Upper lobe of left lung (tissue), 6 donors: ENCODE results near the gene TRPC3. TPM values are rescaled to one million over a fixed set of nuclear protein-coding genes. Genes with fewer than 3 reads are reported as not detected.
"Not testable (repeated sequence)": the region's sequence is repeated elsewhere in the genome, so short reads cannot be mapped to it uniquely, and the experiment has no call there.

Experiments
- ATAC-seq, 2 donors: fragments of 200-7000 bp; cut with Tn5 transposase; one replicate each; pipeline ENCODE4 v1.9.1; 2022; ENCODE audit warnings: mild to moderate bottlenecking in 2 of 2, moderate library complexity in 2 of 2; ENCODE audit not compliant: low FRiP score in 2 of 2
- DNase-seq, 2 donors: peaks; one replicate each; pipeline ENCODE4 v3.0.0-alpha.2; 2019 to 2020
- H3K27ac ChIP-seq, 4 donors: fragments of 200-600 bp; sonication (generic); one replicate each; pipeline ENCODE4 v1.5.1; 2016 to 2019
- H3K27me3 ChIP-seq, 4 donors: fragments of 200-600 bp; sonication (generic); one replicate each; pipeline ENCODE4 v1.5.1; 2017 to 2019
- H3K36me3 ChIP-seq, 4 donors: fragments of 200-600 bp; sonication (generic); one replicate each; pipeline ENCODE4 v1.5.1; 2016 to 2019
- H3K4me1 ChIP-seq, 4 donors: fragments of 200-600 bp; sonication (generic); one replicate each; pipeline ENCODE4 v1.5.1; 2018 to 2019
- H3K4me3 ChIP-seq, 4 donors: fragments of 200-600 bp; sonication (generic); one replicate each; pipeline ENCODE4 v1.5.1; 2017 to 2019; ENCODE audit warnings: mild to moderate bottlenecking in 2 of 4, moderate library complexity in 1 of 4
- H3K9me3 ChIP-seq, 4 donors: fragments of 200-600 bp; sonication (generic); one replicate each; pipeline ENCODE4 v1.5.1; 2018 to 2019
- EP300 ChIP-seq, 4 donors: sonication (generic); formaldehyde crosslinking; IDR thresholded peaks; one replicate each; pipeline ENCODE4 v1.5.1; 2017; ENCODE audit warnings: antibody characterized with exemption in 4 of 4, control low read depth in 2 of 4
- POLR2A ChIP-seq, 4 donors: fragments of 450-650 bp; IDR thresholded peaks; one replicate each; pipeline ENCODE4 v1.5.1; 2016 to 2017; ENCODE audit warnings: antibody characterized with exemption in 4 of 4, mild to moderate bottlenecking in 2 of 4
- POLR2AphosphoS5 ChIP-seq, 2 donors: sonication (generic); formaldehyde crosslinking; IDR thresholded peaks; one replicate each; pipeline ENCODE4 v1.5.1; 2017; ENCODE audit warnings: antibody characterized with exemption in 2 of 2
- WGBS, 2 donors: methylation state at CpG; one replicate each; pipeline ENCODE4 v1.1.5; 2017 to 2018; 5-methylcytosine and 5-hydroxymethylcytosine counted together
- total RNA-seq, 6 donors: library from RNA; depleted of rRNA in 4 of 6; stranded (reverse); fragments of >200 nt in 4 of 6; gene quantifications; one replicate each; pipeline versions ENCODE4 v1.1.0 to v1.2.1, GENCODE V29; 2016 to 2021
- TF ChIP-seq, protein P1 (sequence below), 6 experiments: fragments of 450-650 bp in 4 of 6; fragments of 200-600 bp in 2 of 6; sonication (generic) in 2 of 6; IDR thresholded peaks; one replicate each; pipeline ENCODE4 v1.5.1; 2016 to 2019; ENCODE audit warnings: antibody characterized with exemption in 6 of 6
- donor health status: DM: no; HTN: no; CAD: no; lungs with moderate emphysema.
- donor health status: DM: no; HTN: yes; CAD: no; lungs with severe emphysema.

The TRPC3 gene
- total RNA-seq, 6 donors from 2014 or later: 0.77 to 9.4 (median 1.4) TPM

DNA sequence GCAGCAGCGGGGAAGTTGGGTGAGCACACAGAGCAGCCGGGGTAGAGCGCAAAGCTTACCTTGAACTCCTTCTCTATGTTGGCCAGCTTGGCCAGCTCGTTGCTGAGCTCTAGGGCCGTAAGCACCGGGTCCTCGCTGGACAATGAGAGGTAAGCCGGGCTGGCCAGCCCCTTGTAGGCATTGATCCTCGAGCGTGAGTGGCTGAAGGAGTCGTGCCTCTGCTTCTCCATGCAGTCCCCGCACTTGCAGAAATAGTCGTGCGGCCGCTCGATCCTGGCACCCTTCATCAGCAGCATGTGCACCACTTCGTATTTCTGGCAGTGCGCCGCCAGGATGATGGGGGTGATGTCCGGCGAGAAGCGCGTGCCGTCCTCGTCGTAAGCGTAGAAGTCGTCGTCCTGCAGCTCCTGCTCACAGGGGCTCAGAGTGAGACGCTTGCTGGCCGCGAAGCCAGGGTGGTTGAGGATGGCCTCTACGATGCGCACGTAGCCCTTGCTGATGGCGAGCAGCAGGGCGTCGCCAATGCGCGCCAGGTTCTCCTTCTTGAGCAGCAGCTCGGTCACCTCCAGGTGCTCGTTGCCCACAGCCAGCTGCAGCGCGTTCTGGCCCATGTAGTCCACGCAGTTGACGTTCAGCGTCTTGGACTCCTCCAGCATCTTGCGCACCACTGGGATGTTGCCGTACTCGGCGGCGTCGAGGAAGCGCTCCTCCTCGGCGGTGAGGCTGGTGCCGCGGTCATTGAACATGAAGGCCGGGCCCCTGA lies 19.5 kb downstream of the TRPC3 start:
- peak in 1 of 2 donors; percentile 68 for DNase-seq

DNA sequence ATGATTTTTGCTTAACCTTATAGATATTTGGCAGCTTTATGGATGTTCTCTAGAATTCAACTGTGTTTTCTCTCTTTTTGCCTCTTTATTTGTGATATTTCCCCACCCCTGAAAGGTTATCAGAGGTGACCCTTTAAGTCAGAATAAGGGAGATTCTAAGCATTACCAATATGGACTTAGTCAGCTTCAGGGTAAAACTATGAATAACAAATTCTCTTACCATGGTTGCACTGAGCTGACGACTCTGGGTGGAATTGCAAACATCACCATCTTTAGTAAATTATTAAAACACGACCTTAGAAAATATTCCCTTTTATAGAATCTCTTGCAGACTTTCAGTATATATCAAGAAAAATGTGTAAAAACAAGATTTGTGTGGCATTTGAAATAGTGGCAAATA lies 21.6 kb downstream of the TRPC3 start:
- Histone ChIP-seq H3K36me3 (no peaks in the 10 kb centered on the region), H3K27ac (no peak overlapping the region), H3K27me3 (no peaks in the 10 kb centered on the region), H3K9me3 (no peaks in the 10 kb centered on the region), H3K4me1 (no peaks in the 10 kb centered on the region), H3K4me3 (no peak overlapping the region)
- no peak for ATAC-seq
- WGBS, 2 donors: 61 to 80% methylated on average over 2 of the region's 2 CpGs
- no peak for TF ChIP-seq POLR2AphosphoS5 (IDR thresholded peaks at IDR 0.05)
- no peak for TF ChIP-seq EP300 (IDR thresholded peaks at IDR 0.05)
- TF ChIP-seq, protein P1, sequence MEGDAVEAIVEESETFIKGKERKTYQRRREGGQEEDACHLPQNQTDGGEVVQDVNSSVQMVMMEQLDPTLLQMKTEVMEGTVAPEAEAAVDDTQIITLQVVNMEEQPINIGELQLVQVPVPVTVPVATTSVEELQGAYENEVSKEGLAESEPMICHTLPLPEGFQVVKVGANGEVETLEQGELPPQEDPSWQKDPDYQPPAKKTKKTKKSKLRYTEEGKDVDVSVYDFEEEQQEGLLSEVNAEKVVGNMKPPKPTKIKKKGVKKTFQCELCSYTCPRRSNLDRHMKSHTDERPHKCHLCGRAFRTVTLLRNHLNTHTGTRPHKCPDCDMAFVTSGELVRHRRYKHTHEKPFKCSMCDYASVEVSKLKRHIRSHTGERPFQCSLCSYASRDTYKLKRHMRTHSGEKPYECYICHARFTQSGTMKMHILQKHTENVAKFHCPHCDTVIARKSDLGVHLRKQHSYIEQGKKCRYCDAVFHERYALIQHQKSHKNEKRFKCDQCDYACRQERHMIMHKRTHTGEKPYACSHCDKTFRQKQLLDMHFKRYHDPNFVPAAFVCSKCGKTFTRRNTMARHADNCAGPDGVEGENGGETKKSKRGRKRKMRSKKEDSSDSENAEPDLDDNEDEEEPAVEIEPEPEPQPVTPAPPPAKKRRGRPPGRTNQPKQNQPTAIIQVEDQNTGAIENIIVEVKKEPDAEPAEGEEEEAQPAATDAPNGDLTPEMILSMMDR (IDR thresholded peaks at IDR 0.05): no peak
- DNase-seq: no peak

More for the DNA sequence above, 19.5 kb downstream of the TRPC3 start:
- H3K4me3 ChIP-seq: no peak overlapping the region
- TF ChIP-seq POLR2AphosphoS5 (IDR thresholded peaks at IDR 0.05) (no peak), POLR2A (IDR thresholded peaks at IDR 0.05) (no peak), EP300 (IDR thresholded peaks at IDR 0.05) (no peak)
- TF ChIP-seq, protein P1 (IDR thresholded peaks at IDR 0.05): no peak
- no peak for ATAC-seq
- 78 to 90% methylated on average over 31 to 55 of the region's 59 CpGs for WGBS, 2 donors
- no peak overlapping the region for H3K27ac ChIP-seq
- no peaks in the 10 kb centered on the region for H3K36me3 ChIP-seq
- no peaks in the 10 kb centered on the region for H3K27me3 ChIP-seq
- H3K4me1 ChIP-seq: no peaks in the 10 kb centered on the region
- no peaks in the 10 kb centered on the region for H3K9me3 ChIP-seq

- Histone ChIP-seq H3K27me3 (no peaks in the 10 kb centered on the region), H3K36me3 (no peaks in the 10 kb centered on the region), H3K27ac (no peak overlapping the region), H3K9me3 (no peaks in the 10 kb centered on the region), H3K4me3 (no peak overlapping the region), H3K4me1 (no peaks in the 10 kb centered on the region)
- 85 to 92% methylated on average over 1 of the region's 1 CpG for WGBS, 2 donors
- TF ChIP-seq EP300 (IDR thresholded peaks at IDR 0.05) (no peak), POLR2AphosphoS5 (IDR thresholded peaks at IDR 0.05) (no peak), POLR2A (IDR thresholded peaks at IDR 0.05) (no peak)
- TF ChIP-seq, protein P1 (IDR thresholded peaks at IDR 0.05): no peak
- DNase-seq (no peak), ATAC-seq (no peak)
Measured at GRCh38 chr4:121927948-121928347, 23.9 kb downstream of the TRPC3 start.

DNA sequence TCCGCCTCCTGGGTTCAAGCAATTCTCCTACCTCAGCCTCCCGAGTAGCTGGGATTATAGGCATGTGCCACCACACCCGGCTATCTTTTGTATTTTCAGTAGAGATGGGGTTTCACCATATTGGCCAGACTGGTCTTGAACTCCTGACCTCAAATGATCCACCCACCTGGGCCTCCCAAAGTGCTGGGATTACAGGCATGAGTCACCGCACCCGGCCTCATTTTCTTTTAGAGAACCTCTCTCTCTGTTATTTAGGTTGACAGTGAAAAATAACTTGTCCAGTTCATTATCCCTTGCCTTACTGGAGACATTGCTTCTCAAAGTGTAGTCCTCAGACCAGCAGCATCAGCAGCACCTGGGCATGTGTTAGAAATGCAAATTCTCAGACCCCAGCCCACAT lies 25.4 kb downstream of the TRPC3 start:
- not testable (repeated sequence) for H3K27ac ChIP-seq, H3K36me3 ChIP-seq, H3K4me1 ChIP-seq, DNase-seq, H3K4me3 ChIP-seq, H3K9me3 ChIP-seq, ATAC-seq, H3K27me3 ChIP-seq
- WGBS, 2 donors: 97 to 99% methylated on average over 4 to 5 of the region's 5 CpGs

DNA sequence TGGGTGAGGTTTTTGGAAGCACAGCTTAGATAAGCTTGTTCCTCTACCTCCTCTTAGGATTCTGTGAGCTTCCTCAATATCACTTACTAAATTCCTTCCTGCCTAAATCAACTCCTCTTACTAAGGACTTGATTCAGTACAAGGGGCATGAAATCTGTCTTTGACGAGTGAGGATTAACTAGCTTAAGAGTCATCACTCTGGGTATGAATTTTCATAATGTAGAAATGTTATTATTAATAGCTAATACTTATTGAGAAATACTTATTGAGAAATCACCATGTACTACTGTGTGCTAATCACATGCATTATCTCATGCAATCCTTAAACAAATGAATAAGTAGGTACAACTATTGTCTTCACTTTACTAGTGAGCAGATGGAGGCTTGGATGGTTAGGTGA lies 28.6 kb downstream of the TRPC3 start:
- Histone ChIP-seq H3K27me3 (no peaks in the 10 kb centered on the region), H3K4me3 (no peak overlapping the region), H3K27ac (no peak overlapping the region), H3K36me3 (no peaks in the 10 kb centered on the region), H3K4me1 (no peaks in the 10 kb centered on the region), H3K9me3 (no peaks in the 10 kb centered on the region)
- WGBS, 2 donors: 79 to 96% methylated on average over 1 of the region's 1 CpG
- no peak for ATAC-seq
- TF ChIP-seq, protein P1 (IDR thresholded peaks at IDR 0.05): no peak
- no peak for TF ChIP-seq POLR2A (IDR thresholded peaks at IDR 0.05)
- no peak for TF ChIP-seq POLR2AphosphoS5 (IDR thresholded peaks at IDR 0.05)
- TF ChIP-seq EP300 (IDR thresholded peaks at IDR 0.05): no peak
- no peak for DNase-seq
